HepG2 (cell line): ENCODE data around the gene CCDC74B.
"Not testable (repeated sequence)": the region's sequence is repeated elsewhere in the genome, so short reads cannot be mapped to it uniquely, and the experiment has no call there.

Source experiments
- CHD2 ChIP-seq: IDR thresholded peaks from 2 replicates; pipeline ENCODE4 v1.6.1; 2011; ENCODE audit warnings: low read depth, low read length, improper control_type of control experiment
- IRF9 ChIP-seq: sonication (generic); formaldehyde crosslinking; IDR thresholded peaks from 2 replicates; pipeline ENCODE4 v1.8.0; 2022; ENCODE audit warnings: missing genetic modification reagents, mild to moderate bottlenecking, borderline replicate concordance
- KDM3A ChIP-seq: IDR thresholded peaks from 2 replicates; pipeline ENCODE4 v1.6.1; 2018; ENCODE audit warnings: low read depth, missing compliant biosample characterization
- NBN ChIP-seq: fragments of 450-650 bp; conservative IDR thresholded peaks from 2 replicates; pipeline ENCODE4 v1.6.1; 2017
- NPAS2 ChIP-seq: sonication (generic); formaldehyde crosslinking; IDR thresholded peaks from 2 replicates; pipeline ENCODE4 v1.8.0; 2022; ENCODE audit warnings: mild to moderate bottlenecking, missing genetic modification reagents, borderline replicate concordance
- YY1 ChIP-seq: IDR thresholded peaks from 2 replicates; pipeline ENCODE4 v1.6.1; 2011; ENCODE audit warnings: low read length, low read depth, moderate library complexity, mild to moderate bottlenecking; ENCODE audit not compliant: insufficient read depth, insufficient replicate concordance
- ZBTB7B ChIP-seq: sonication (generic); formaldehyde crosslinking; IDR thresholded peaks from 2 replicates; pipeline ENCODE4 v1.4.0; 2020; ENCODE audit warnings: missing genetic modification reagents
- TF ChIP-seq, protein P1 (sequence below): sonication (generic); formaldehyde crosslinking; IDR thresholded peaks from 2 replicates; pipeline ENCODE4 v1.4.0; 2020; ENCODE audit warnings: missing genetic modification reagents, mild to moderate bottlenecking, borderline replicate concordance

DNA sequence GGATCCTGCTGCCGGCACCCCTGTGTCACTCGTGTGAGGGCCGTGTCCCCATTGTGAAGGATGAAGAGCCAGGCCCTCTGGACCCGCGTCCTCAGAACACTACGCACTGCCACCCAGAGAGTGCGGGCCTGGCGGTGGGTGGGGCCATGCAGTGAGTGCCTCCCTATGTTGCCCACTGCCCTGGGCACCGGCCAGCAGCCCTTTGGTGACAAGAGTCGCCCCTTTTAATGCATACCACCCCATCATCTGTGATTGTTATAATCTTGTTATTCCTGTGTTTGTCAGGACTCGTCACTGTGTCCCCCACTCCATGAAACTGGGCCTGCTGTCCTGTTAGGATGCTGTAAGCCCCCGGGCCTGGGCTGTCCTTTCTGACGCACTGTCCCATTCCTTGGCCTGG lies 6.6 kb downstream of the CCDC74B start:
- not testable (repeated sequence) for TF ChIP-seq KDM3A (CRISPR knock-in tag); NPAS2 (CRISPR knock-in tag); NBN; CHD2; ZBTB7B; IRF9 (CRISPR knock-in tag); YY1
- TF ChIP-seq, protein P1, sequence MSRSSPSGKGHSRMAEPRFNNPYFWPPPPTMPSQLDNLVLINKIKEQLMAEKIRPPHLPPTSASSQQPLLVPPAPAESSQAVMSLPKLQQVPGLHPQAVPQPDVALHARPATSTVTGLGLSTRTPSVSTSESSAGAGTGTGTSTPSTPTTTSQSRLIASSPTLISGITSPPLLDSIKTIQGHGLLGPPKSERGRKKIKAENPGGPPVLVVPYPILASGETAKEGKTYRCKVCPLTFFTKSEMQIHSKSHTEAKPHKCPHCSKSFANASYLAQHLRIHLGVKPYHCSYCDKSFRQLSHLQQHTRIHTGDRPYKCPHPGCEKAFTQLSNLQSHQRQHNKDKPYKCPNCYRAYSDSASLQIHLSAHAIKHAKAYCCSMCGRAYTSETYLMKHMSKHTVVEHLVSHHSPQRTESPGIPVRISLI: not testable (repeated sequence)
